DOHH2 (cell line): ENCODE data around the gene FGF5.
A peak's percentile ranks its signal among the peaks of the same experiment; 100 is the strongest.

Source experiments
- H3F3A ChIP-seq: fragments of 200-600 bp; sonication (generic), shearing (Covaris generic); 2 replicates; pipeline ENCODE4 v1.6.0; 2016; ENCODE audit warnings: antibody characterized with exemption, mild to moderate bottlenecking; ENCODE audit not compliant: control insufficient read depth, insufficient read depth
- H3K27ac ChIP-seq: fragments of 200-600 bp; sonication (generic); 2 replicates; pipeline ENCODE4 v1.5.1; 2014; ENCODE audit warnings: low read depth, mild to moderate bottlenecking, low read length, moderate library complexity
- H3K27me3 ChIP-seq: fragments of 200-600 bp; sonication (generic); 2 replicates; pipeline ENCODE4 v1.6.1; 2014; ENCODE audit warnings: mild to moderate bottlenecking, low read length, mixed read lengths; ENCODE audit not compliant: control insufficient read depth
- H3K36me3 ChIP-seq: fragments of 200-600 bp; sonication (generic); 2 replicates; pipeline ENCODE4 v1.6.1; 2014; ENCODE audit warnings: mild to moderate bottlenecking, low read length, moderate library complexity, mixed read lengths; ENCODE audit not compliant: control insufficient read depth
- H3K4me1 ChIP-seq: fragments of 200-600 bp; sonication (generic); 2 replicates; pipeline ENCODE4 v1.6.1; 2014; ENCODE audit warnings: mild to moderate bottlenecking, low read length, mixed read lengths; ENCODE audit not compliant: control insufficient read depth
- H3K4me2 ChIP-seq: fragments of 200-600 bp; sonication (generic); 2 replicates; pipeline ENCODE4 v1.6.0; 2014; ENCODE audit warnings: mild to moderate bottlenecking, low read length, moderate library complexity
- H3K4me3 ChIP-seq: fragments of 200-600 bp; sonication (generic); 2 replicates; pipeline ENCODE4 v1.5.1; 2014; ENCODE audit warnings: mild to moderate bottlenecking, low read length, mixed read lengths
- H3K79me2 ChIP-seq: fragments of 200-600 bp; sonication (generic); 2 replicates; pipeline ENCODE4 v1.6.1; 2014; ENCODE audit warnings: mild to moderate bottlenecking, low read length, mixed read lengths; ENCODE audit not compliant: control insufficient read depth
- H3K9me2 ChIP-seq: fragments of 200-600 bp; sonication (generic); replicated peaks from 2 replicates; pipeline ENCODE4 v1.6.1; 2014; ENCODE audit warnings: mild to moderate bottlenecking, low read length, mixed read lengths; ENCODE audit not compliant: control insufficient read depth
- H3K9me3 ChIP-seq: fragments of 200-600 bp; sonication (generic); 2 replicates; pipeline ENCODE4 v1.6.1; 2014; ENCODE audit warnings: antibody characterized with exemption, low read length, mixed read lengths; ENCODE audit not compliant: control insufficient read depth, insufficient read depth
- H4K20me1 ChIP-seq: fragments of 200-600 bp; sonication (generic); 2 replicates; pipeline ENCODE4 v1.6.0; 2014; ENCODE audit warnings: low read depth, mild to moderate bottlenecking, antibody characterized with exemption, low read length, moderate library complexity; ENCODE audit not compliant: control insufficient read depth, insufficient read depth
- CTCF ChIP-seq: fragments of 200-600 bp; sonication (generic); IDR thresholded peaks from one replicate; pipeline ENCODE4 v1.5.1; 2014; ENCODE audit warnings: antibody characterized with exemption, mild to moderate bottlenecking, low read depth, low read length; ENCODE audit not compliant: poor library complexity, severe bottlenecking
- EZH2phosphoT487 ChIP-seq: fragments of 200-600 bp; sonication (generic); IDR thresholded peaks from 2 replicates; pipeline ENCODE4 v1.6.1; 2017; ENCODE audit warnings: borderline replicate concordance, mild to moderate bottlenecking, antibody characterized with exemption, low read length, moderate library complexity, mixed read lengths

FGF5 gene

GRCh38 chr4:80333121-80333520 is 66.7 kb downstream of the FGF5 start:
- no peaks in the 10 kb centered on the region for H3K9me2 ChIP-seq
- H3K36me3 ChIP-seq, result no peaks in the 10 kb centered on the region
- no peak overlapping the region for H3K4me3 ChIP-seq
- H3K4me2 ChIP-seq, result no peak overlapping the region
- TF ChIP-seq EZH2phosphoT487 (no peak), CTCF (no peak)
- H3K79me2 ChIP-seq, result no peaks in the 10 kb centered on the region
- no peak overlapping the region for H3K27ac ChIP-seq
- H3K4me1 ChIP-seq, result peaks cover 8% of the 10 kb centered on the region
- no peaks in the 10 kb centered on the region for H3F3A ChIP-seq
- H3K27me3 ChIP-seq, result peaks cover 5% of the 10 kb centered on the region; the same call in 1 of the 2 replicates
- H3K9me3 ChIP-seq, result no peaks in the 10 kb centered on the region
- H4K20me1 ChIP-seq, result no peaks in the 10 kb centered on the region

GRCh38 chr4:80334568-80334967 is 68.1 kb downstream of the FGF5 start:
- Histone ChIP-seq H3K4me3 (no peak overlapping the region), H3K4me1 (peaks cover 8% of the 10 kb centered on the region), H3K9me3 (no peaks in the 10 kb centered on the region), H3K4me2 (no peak overlapping the region), H3F3A (no peaks in the 10 kb centered on the region), H3K9me2 (no peaks in the 10 kb centered on the region), H3K79me2 (no peaks in the 10 kb centered on the region), H3K27ac (no peak overlapping the region), H3K36me3 (no peaks in the 10 kb centered on the region), H4K20me1 (no peaks in the 10 kb centered on the region), H3K27me3 (peaks cover 5% of the 10 kb centered on the region; the same call in 1 of the 2 replicates)
- no peak for TF ChIP-seq CTCF
- TF ChIP-seq EZH2phosphoT487, result no peak

GRCh38 chr4:80335226-80335553 is 68.7 kb downstream of the FGF5 start:
- Histone ChIP-seq H3K4me2 (peak overlapping the region; percentile 81), H3K27ac (no peak overlapping the region)

More at GRCh38 chr4:80335226-80335553, 68.7 kb downstream of the FGF5 start:
- Histone ChIP-seq H4K20me1 (no peaks in the 10 kb centered on the region), H3K79me2 (no peaks in the 10 kb centered on the region), H3K9me3 (no peaks in the 10 kb centered on the region), H3K36me3 (no peaks in the 10 kb centered on the region), H3K4me3 (peak overlapping the region; percentile 69), H3F3A (no peaks in the 10 kb centered on the region), H3K9me2 (no peaks in the 10 kb centered on the region), H3K4me1 (peaks cover 8% of the 10 kb centered on the region), H3K27me3 (peaks cover 5% of the 10 kb centered on the region; the same call in 1 of the 2 replicates)
- TF ChIP-seq EZH2phosphoT487 (no peak), CTCF (no peak)
